DOHH2 (cell line): ENCODE measurements around the gene TMEM98.

Source experiments
- H3F3A ChIP-seq: fragments of 200-600 bp; sonication (generic), shearing (Covaris generic); 2 replicates; pipeline ENCODE4 v1.6.0; 2016; ENCODE audit warnings: antibody characterized with exemption, mild to moderate bottlenecking; ENCODE audit not compliant: control insufficient read depth, insufficient read depth
- H3K27ac ChIP-seq: fragments of 200-600 bp; sonication (generic); 2 replicates; pipeline ENCODE4 v1.5.1; 2014; ENCODE audit warnings: low read depth, mild to moderate bottlenecking, low read length, moderate library complexity
- H3K27me3 ChIP-seq: fragments of 200-600 bp; sonication (generic); 2 replicates; pipeline ENCODE4 v1.6.1; 2014; ENCODE audit warnings: mild to moderate bottlenecking, low read length, mixed read lengths; ENCODE audit not compliant: control insufficient read depth
- H3K36me3 ChIP-seq: fragments of 200-600 bp; sonication (generic); 2 replicates; pipeline ENCODE4 v1.6.1; 2014; ENCODE audit warnings: mild to moderate bottlenecking, low read length, moderate library complexity, mixed read lengths; ENCODE audit not compliant: control insufficient read depth
- H3K4me1 ChIP-seq: fragments of 200-600 bp; sonication (generic); 2 replicates; pipeline ENCODE4 v1.6.1; 2014; ENCODE audit warnings: mild to moderate bottlenecking, low read length, mixed read lengths; ENCODE audit not compliant: control insufficient read depth
- H3K4me2 ChIP-seq: fragments of 200-600 bp; sonication (generic); 2 replicates; pipeline ENCODE4 v1.6.0; 2014; ENCODE audit warnings: mild to moderate bottlenecking, low read length, moderate library complexity
- H3K4me3 ChIP-seq: fragments of 200-600 bp; sonication (generic); 2 replicates; pipeline ENCODE4 v1.5.1; 2014; ENCODE audit warnings: mild to moderate bottlenecking, low read length, mixed read lengths
- H3K79me2 ChIP-seq: fragments of 200-600 bp; sonication (generic); 2 replicates; pipeline ENCODE4 v1.6.1; 2014; ENCODE audit warnings: mild to moderate bottlenecking, low read length, mixed read lengths; ENCODE audit not compliant: control insufficient read depth
- H3K9me2 ChIP-seq: fragments of 200-600 bp; sonication (generic); replicated peaks from 2 replicates; pipeline ENCODE4 v1.6.1; 2014; ENCODE audit warnings: mild to moderate bottlenecking, low read length, mixed read lengths; ENCODE audit not compliant: control insufficient read depth
- H3K9me3 ChIP-seq: fragments of 200-600 bp; sonication (generic); 2 replicates; pipeline ENCODE4 v1.6.1; 2014; ENCODE audit warnings: antibody characterized with exemption, low read length, mixed read lengths; ENCODE audit not compliant: control insufficient read depth, insufficient read depth
- H4K20me1 ChIP-seq: fragments of 200-600 bp; sonication (generic); 2 replicates; pipeline ENCODE4 v1.6.0; 2014; ENCODE audit warnings: low read depth, mild to moderate bottlenecking, antibody characterized with exemption, low read length, moderate library complexity; ENCODE audit not compliant: control insufficient read depth, insufficient read depth
- CTCF ChIP-seq: fragments of 200-600 bp; sonication (generic); IDR thresholded peaks from one replicate; pipeline ENCODE4 v1.5.1; 2014; ENCODE audit warnings: antibody characterized with exemption, mild to moderate bottlenecking, low read depth, low read length; ENCODE audit not compliant: poor library complexity, severe bottlenecking
- EZH2phosphoT487 ChIP-seq: fragments of 200-600 bp; sonication (generic); IDR thresholded peaks from 2 replicates; pipeline ENCODE4 v1.6.1; 2017; ENCODE audit warnings: borderline replicate concordance, mild to moderate bottlenecking, antibody characterized with exemption, low read length, moderate library complexity, mixed read lengths

The TMEM98 gene

GRCh38 chr17:32988481-32989101 lies 60.6 kb downstream of the TMEM98 start:
- H4K20me1 ChIP-seq, result no peaks in the 10 kb centered on the region
- no peaks in the 10 kb centered on the region for H3K9me2 ChIP-seq
- no peak overlapping the region for H3K27ac ChIP-seq
- TF ChIP-seq EZH2phosphoT487, result no peak
- TF ChIP-seq CTCF, result no peak
- no peaks in the 10 kb centered on the region for H3K27me3 ChIP-seq
- no peaks in the 10 kb centered on the region for H3K4me1 ChIP-seq
- H3K79me2 ChIP-seq, result no peaks in the 10 kb centered on the region
- H3K4me3 ChIP-seq, result no peak overlapping the region
- no peaks in the 10 kb centered on the region for H3F3A ChIP-seq
- no peaks in the 10 kb centered on the region for H3K36me3 ChIP-seq
- H3K4me2 ChIP-seq, result no peak overlapping the region
- H3K9me3 ChIP-seq, result no peaks in the 10 kb centered on the region

GRCh38 chr17:32992321-32993033 lies 64.5 kb downstream of the TMEM98 start:
- no peaks in the 10 kb centered on the region for H3K27me3 ChIP-seq

GRCh38 chr17:32993977-32994376 lies 66.0 kb downstream of the TMEM98 start:
- no peaks in the 10 kb centered on the region for H4K20me1 ChIP-seq
- H3F3A ChIP-seq, result no peaks in the 10 kb centered on the region
- TF ChIP-seq EZH2phosphoT487 (no peak), CTCF (no peak)
- no peak overlapping the region for H3K27ac ChIP-seq
- H3K9me3 ChIP-seq, result no peaks in the 10 kb centered on the region
- H3K27me3 ChIP-seq, result 0 out of 2 replicates have a peak, but pooled peaks cover 2% of the 10 kb centered on the region
- no peak overlapping the region for H3K4me2 ChIP-seq
- H3K4me3 ChIP-seq, result no peak overlapping the region
- H3K79me2 ChIP-seq, result no peaks in the 10 kb centered on the region
- H3K4me1 ChIP-seq, result no peaks in the 10 kb centered on the region
- no peaks in the 10 kb centered on the region for H3K9me2 ChIP-seq
- H3K36me3 ChIP-seq, result no peaks in the 10 kb centered on the region

More at GRCh38 chr17:32992321-32993033, 64.5 kb downstream of the TMEM98 start:
- Histone ChIP-seq H3K36me3 (no peaks in the 10 kb centered on the region), H3K79me2 (no peaks in the 10 kb centered on the region), H3K4me3 (no peak overlapping the region), H3K4me2 (no peak overlapping the region), H3K9me3 (no peaks in the 10 kb centered on the region), H4K20me1 (no peaks in the 10 kb centered on the region), H3K27ac (no peak overlapping the region), H3F3A (no peaks in the 10 kb centered on the region), H3K9me2 (no peaks in the 10 kb centered on the region), H3K4me1 (no peaks in the 10 kb centered on the region)
- TF ChIP-seq CTCF (no peak), EZH2phosphoT487 (no peak)
